Hepatocyte (in vitro differentiated cells): ENCODE results near the gene TMEM242. TPM values are rescaled to one million over a fixed set of nuclear protein-coding genes. Genes with fewer than 3 reads are reported as not detected.

Experiments
- DNase-seq: peaks from one replicate; pipeline ENCODE4 v3.0.0-alpha.2; 2016; ENCODE audit warnings: low spot score
- H2AFZ ChIP-seq: fragments of 200-600 bp; sonication (generic); 2 replicates; pipeline ENCODE4 v1.6.0; 2016; ENCODE audit warnings: antibody characterized with exemption, mild to moderate bottlenecking
- H3K27ac ChIP-seq: fragments of 200-600 bp; sonication (generic); 2 replicates; pipeline ENCODE4 v1.5.1; 2016; ENCODE audit warnings: mild to moderate bottlenecking
- H3K27me3 ChIP-seq: fragments of 200-600 bp; sonication (generic); 2 replicates; pipeline ENCODE4 v1.6.1; 2016
- H3K36me3 ChIP-seq: fragments of 200-600 bp; sonication (generic); replicated peaks from 2 replicates; pipeline ENCODE4 v1.5.1; 2016; ENCODE audit warnings: low read depth; ENCODE audit not compliant: insufficient read depth
- H3K4me1 ChIP-seq: fragments of 200-600 bp; sonication (generic); 2 replicates; pipeline ENCODE4 v1.5.1; 2016; ENCODE audit warnings: mild to moderate bottlenecking, moderate library complexity; ENCODE audit not compliant: insufficient read depth
- H3K4me2 ChIP-seq: fragments of 200-600 bp; sonication (generic); 2 replicates; pipeline ENCODE4 v1.6.0; 2016
- H3K4me3 ChIP-seq: fragments of 200-600 bp; sonication (generic); 2 replicates; pipeline ENCODE4 v1.5.1; 2016; ENCODE audit warnings: mild to moderate bottlenecking
- H3K79me2 ChIP-seq: fragments of 200-600 bp; sonication (generic); 2 replicates; pipeline ENCODE4 v1.6.0; 2017; ENCODE audit warnings: mild to moderate bottlenecking
- H3K9me2 ChIP-seq: fragments of 200-600 bp; sonication (generic); replicated peaks from 2 replicates; pipeline ENCODE4 v1.6.0; 2017; ENCODE audit warnings: mild to moderate bottlenecking; ENCODE audit not compliant: insufficient read depth
- H3K9me3 ChIP-seq: fragments of 200-600 bp; sonication (generic); 2 replicates; pipeline ENCODE4 v1.5.1; 2016; ENCODE audit warnings: low read depth, mild to moderate bottlenecking
- H4K20me1 ChIP-seq: fragments of 200-600 bp; sonication (generic); 2 replicates; pipeline ENCODE4 v1.6.0; 2016; ENCODE audit warnings: mild to moderate bottlenecking; ENCODE audit not compliant: insufficient read depth, poor library complexity, severe bottlenecking
- CTCF ChIP-seq: fragments of 200-600 bp; sonication (generic); IDR thresholded peaks from 2 replicates; pipeline ENCODE4 v1.5.1; 2016; ENCODE audit warnings: antibody characterized with exemption, mild to moderate bottlenecking; ENCODE audit not compliant: poor library complexity
- EZH2 ChIP-seq: fragments of 200-600 bp; sonication (generic); IDR thresholded peaks from 2 replicates; pipeline ENCODE4 v1.6.1; 2016; ENCODE audit warnings: antibody characterized with exemption, mild to moderate bottlenecking, borderline replicate concordance
- EZH2phosphoT487 ChIP-seq: fragments of 200-600 bp; sonication (generic); IDR thresholded peaks from one replicate; pipeline ENCODE4 v1.6.1; 2018; ENCODE audit warnings: antibody characterized with exemption, mild to moderate bottlenecking, low read depth, moderate library complexity; ENCODE audit not compliant: unreplicated experiment, severe bottlenecking
- WGBS: methylation state at CpG from one replicate; pipeline ENCODE4 v1.1.6; 2016; ENCODE audit warnings: low lambda C conversion rate; ENCODE audit errors: missing lambda C conversion rate; 5-methylcytosine and 5-hydroxymethylcytosine counted together
- polyA plus RNA-seq: library from polyadenylated mRNA; unstranded; fragments of >200 nt; fragmentation: Nextera tagmentation; extraction: Ambion mirVana; gene quantifications from 2 replicates; pipeline ENCODE4 v1.2.1, GENCODE V29; 2016
- total RNA-seq: library from RNA; depleted of rRNA; stranded (reverse); fragments of >200 nt; gene quantifications from 2 replicates; pipeline ENCODE4 v1.2.3, GENCODE V29; 2014

TMEM242 gene
- total and polyA plus RNA-seq, 2 experiments from 2014 or later = 9.0 to 13.7 TPM

- no peaks in the 10 kb centered on the region for H3K9me3 ChIP-seq
- no peaks in the 10 kb centered on the region for H3K27me3 ChIP-seq
- no peak for TF ChIP-seq EZH2
- TF ChIP-seq CTCF = no peak
- no peak for TF ChIP-seq EZH2phosphoT487
- no peaks in the 10 kb centered on the region for H4K20me1 ChIP-seq
- no peak overlapping the region for H2AFZ ChIP-seq
- no peaks in the 10 kb centered on the region for H3K4me1 ChIP-seq
- H3K79me2 ChIP-seq = no peaks in the 10 kb centered on the region
- no peaks in the 10 kb centered on the region for H3K9me2 ChIP-seq
- no peaks in the 10 kb centered on the region for H3K36me3 ChIP-seq
- no peak overlapping the region for H3K4me2 ChIP-seq
- H3K27ac ChIP-seq = no peak overlapping the region
- H3K4me3 ChIP-seq = no peak overlapping the region
- no peak for DNase-seq
- WGBS = 92% methylated on average over 9 of the region's 9 CpGs
Measured at GRCh38 chr6:157288575-157288974, 34.7 kb downstream of the TMEM242 start.

- Histone ChIP-seq H3K4me1 (no peaks in the 10 kb centered on the region), H2AFZ (no peak overlapping the region), H4K20me1 (no peaks in the 10 kb centered on the region), H3K27me3 (no peaks in the 10 kb centered on the region), H3K27ac (no peak overlapping the region), H3K79me2 (no peaks in the 10 kb centered on the region), H3K36me3 (no peaks in the 10 kb centered on the region), H3K4me2 (no peak overlapping the region), H3K9me2 (no peaks in the 10 kb centered on the region), H3K9me3 (no peaks in the 10 kb centered on the region), H3K4me3 (no peak overlapping the region)
- TF ChIP-seq CTCF (no peak), EZH2phosphoT487 (no peak), EZH2 (no peak)
- no peak for DNase-seq
- 90% methylated on average over 7 of the region's 7 CpGs for WGBS
Measured at GRCh38 chr6:157287923-157288322, 35.4 kb downstream of the TMEM242 start.

GRCh38 chr6:157287247-157287850 is 36.0 kb downstream of the TMEM242 start:
- H3K9me2 ChIP-seq = no peaks in the 10 kb centered on the region
- no peaks in the 10 kb centered on the region for H3K79me2 ChIP-seq
- no peaks in the 10 kb centered on the region for H3K36me3 ChIP-seq
- DNase-seq = no peak
- 85% methylated on average over 9 of the region's 10 CpGs for WGBS
- H3K27me3 ChIP-seq = no peaks in the 10 kb centered on the region
- TF ChIP-seq EZH2 (no peak), CTCF (no peak), EZH2phosphoT487 (no peak)
- no peak overlapping the region for H3K4me3 ChIP-seq
- no peak overlapping the region for H3K27ac ChIP-seq
- no peak overlapping the region for H3K4me2 ChIP-seq
- no peak overlapping the region for H2AFZ ChIP-seq
- no peaks in the 10 kb centered on the region for H4K20me1 ChIP-seq
- no peaks in the 10 kb centered on the region for H3K9me3 ChIP-seq
- no peaks in the 10 kb centered on the region for H3K4me1 ChIP-seq
